Left ventricle myocardium inferior (tissue), 1 donor: Measurements from ENCODE around the gene KCNQ1. TPM values are rescaled to one million over a fixed set of nuclear protein-coding genes. Genes with fewer than 3 reads are reported as not detected.

ENCODE experiments used
- DNase-seq: peaks from one replicate; pipeline ENCODE4 v3.0.0-alpha.2; 2020
- H3K27ac ChIP-seq: fragments of 200-600 bp; replicated peaks from 2 replicates; pipeline ENCODE4 v1.8.0; 2021
- H3K27me3 ChIP-seq: fragments of 200-600 bp; 2 replicates; pipeline ENCODE4 v1.8.0; 2021; ENCODE audit warnings: low read depth
- H3K36me3 ChIP-seq: fragments of 200-600 bp; 2 replicates; pipeline ENCODE4 v1.8.0; 2021
- H3K4me1 ChIP-seq: fragments of 200-600 bp; 2 replicates; pipeline ENCODE4 v1.8.0; 2021
- H3K4me3 ChIP-seq: fragments of 200-600 bp; 2 replicates; pipeline ENCODE4 v1.8.0; 2021; ENCODE audit warnings: mild to moderate bottlenecking, moderate library complexity
- H3K9me3 ChIP-seq: fragments of 200-600 bp; replicated peaks from 2 replicates; pipeline ENCODE4 v1.8.0; 2021
- intact Hi-C: fragments of 100-400 bp; cut with micrococcal nuclease; formaldehyde crosslinking; loops from one replicate; pipeline ENCODE4 v1.11.0; 2022
- total RNA-seq: library from RNA; stranded (reverse); fragmentation: NEBNext Ultra II Directional; extraction: Animal tissue kit (Norgen Biotek cat#: 25700); gene quantifications from one replicate; pipeline ENCODE4 v1.2.1, GENCODE V29; 2021
- TF ChIP-seq, protein P1 (sequence below): fragments of 200-600 bp; IDR thresholded peaks from 2 replicates; pipeline ENCODE4 v1.8.0; 2021; ENCODE audit warnings: antibody characterized with exemption, mild to moderate bottlenecking, borderline replicate concordance
- donor health status: DM: no; HTN: yes; CAD: no; lungs with severe emphysema.

Gene KCNQ1
- total RNA-seq, 1 donor from 2014 or later: 41.8 TPM

DNA sequence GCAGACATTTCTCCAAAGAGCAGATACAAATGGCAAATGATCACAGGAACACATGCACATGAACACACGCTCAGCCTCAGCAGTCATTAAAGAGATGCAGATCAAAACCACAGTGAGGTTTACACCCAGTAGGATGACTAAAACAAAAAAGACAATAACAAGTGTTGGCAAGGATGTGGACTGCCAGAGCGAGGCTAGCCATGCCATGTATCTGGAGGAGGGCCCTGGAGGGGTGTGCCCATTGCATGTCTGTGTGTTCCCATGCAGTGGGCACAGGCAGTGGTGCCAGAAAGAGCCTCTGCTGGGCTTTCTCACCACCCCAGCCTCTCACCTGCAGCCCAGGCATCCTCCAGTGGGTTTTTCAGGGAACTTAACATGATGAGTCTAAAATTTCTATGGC lies 309.2 kb downstream of the KCNQ1 start:
- Histone ChIP-seq H3K27me3 (no peaks in the 10 kb centered on the region), H3K36me3 (no peaks in the 10 kb centered on the region), H3K9me3 (peaks cover 16% of the 10 kb centered on the region), H3K4me3 (no peak overlapping the region), H3K27ac (no peak overlapping the region), H3K4me1 (no peaks in the 10 kb centered on the region)
- TF ChIP-seq, protein P1, sequence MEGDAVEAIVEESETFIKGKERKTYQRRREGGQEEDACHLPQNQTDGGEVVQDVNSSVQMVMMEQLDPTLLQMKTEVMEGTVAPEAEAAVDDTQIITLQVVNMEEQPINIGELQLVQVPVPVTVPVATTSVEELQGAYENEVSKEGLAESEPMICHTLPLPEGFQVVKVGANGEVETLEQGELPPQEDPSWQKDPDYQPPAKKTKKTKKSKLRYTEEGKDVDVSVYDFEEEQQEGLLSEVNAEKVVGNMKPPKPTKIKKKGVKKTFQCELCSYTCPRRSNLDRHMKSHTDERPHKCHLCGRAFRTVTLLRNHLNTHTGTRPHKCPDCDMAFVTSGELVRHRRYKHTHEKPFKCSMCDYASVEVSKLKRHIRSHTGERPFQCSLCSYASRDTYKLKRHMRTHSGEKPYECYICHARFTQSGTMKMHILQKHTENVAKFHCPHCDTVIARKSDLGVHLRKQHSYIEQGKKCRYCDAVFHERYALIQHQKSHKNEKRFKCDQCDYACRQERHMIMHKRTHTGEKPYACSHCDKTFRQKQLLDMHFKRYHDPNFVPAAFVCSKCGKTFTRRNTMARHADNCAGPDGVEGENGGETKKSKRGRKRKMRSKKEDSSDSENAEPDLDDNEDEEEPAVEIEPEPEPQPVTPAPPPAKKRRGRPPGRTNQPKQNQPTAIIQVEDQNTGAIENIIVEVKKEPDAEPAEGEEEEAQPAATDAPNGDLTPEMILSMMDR: no peak
- intact Hi-C loops: no loop called here
- DNase-seq: no peak

- peaks cover 16% of the 10 kb centered on the region for H3K9me3 ChIP-seq
- TF ChIP-seq, protein P1: no peak
- no peak overlapping the region for H3K4me3 ChIP-seq
- no peak overlapping the region for H3K27ac ChIP-seq
- intact Hi-C loops: no loop called here
- H3K4me1 ChIP-seq: no peaks in the 10 kb centered on the region
- H3K27me3 ChIP-seq: no peaks in the 10 kb centered on the region
- no peaks in the 10 kb centered on the region for H3K36me3 ChIP-seq
- DNase-seq: no peak
Measured at GRCh38 chr11:2755071-2755470, 310.3 kb downstream of the KCNQ1 start.

- TF ChIP-seq, protein P1: no peak
- intact Hi-C loops: no loop called here
- DNase-seq: no peak
- Histone ChIP-seq H3K4me1 (no peaks in the 10 kb centered on the region), H3K9me3 (peaks cover 16% of the 10 kb centered on the region), H3K36me3 (no peaks in the 10 kb centered on the region), H3K4me3 (no peak overlapping the region), H3K27ac (no peak overlapping the region), H3K27me3 (no peaks in the 10 kb centered on the region)
Measured at GRCh38 chr11:2758751-2759150, 313.9 kb downstream of the KCNQ1 start.

GRCh38 chr11:2759228-2760195 lies 314.7 kb downstream of the KCNQ1 start:
- no peak for DNase-seq
- Histone ChIP-seq H3K36me3 (no peaks in the 10 kb centered on the region), H3K4me1 (no peaks in the 10 kb centered on the region), H3K4me3 (no peak overlapping the region), H3K27ac (no peak overlapping the region), H3K27me3 (no peaks in the 10 kb centered on the region), H3K9me3 (peaks cover 16% of the 10 kb centered on the region)
- TF ChIP-seq, protein P1: no peak
- intact Hi-C loops: no loop called here

- Histone ChIP-seq H3K27me3 (no peaks in the 10 kb centered on the region), H3K4me1 (no peaks in the 10 kb centered on the region), H3K27ac (no peak overlapping the region), H3K4me3 (no peak overlapping the region), H3K9me3 (peaks cover 16% of the 10 kb centered on the region), H3K36me3 (no peaks in the 10 kb centered on the region)
- intact Hi-C loops: no loop called here
- DNase-seq: no peak
- TF ChIP-seq, protein P1: no peak
Measured at GRCh38 chr11:2760196-2760871, 315.5 kb downstream of the KCNQ1 start.
